Hematopoietic multipotent progenitor cell treated with erythropoietin and hydrocortisone succinate and interleukin-3 and kit ligand, for 15 days (in vitro differentiated cells): ENCODE results near the gene NSF.
"Not testable (repeated sequence)": the region's sequence is repeated elsewhere in the genome, so short reads cannot be mapped to it uniquely, and the experiment has no call there.

ENCODE experiments used
- DNase-seq: peaks from one replicate; pipeline ENCODE4 v3.0.0-alpha.2; 2015; ENCODE audit warnings: low spot score

Gene NSF

GRCh38 chr17:46756861-46757260 is 166.4 kb downstream of the NSF start:
- no peak for DNase-seq

- not testable (repeated sequence) for DNase-seq
Measured at GRCh38 chr17:46757588-46757987, 167.1 kb downstream of the NSF start.

GRCh38 chr17:46758614-46759013 is 168.1 kb downstream of the NSF start:
- no peak for DNase-seq

GRCh38 chr17:46759141-46759540 is 168.7 kb downstream of the NSF start:
- DNase-seq: no peak

GRCh38 chr17:46763416-46763815 is 172.9 kb downstream of the NSF start:
- no peak for DNase-seq

GRCh38 chr17:46764000-46764708 is 173.7 kb downstream of the NSF start:
- no peak for DNase-seq

GRCh38 chr17:46764709-46765401 is 174.4 kb downstream of the NSF start:
- no peak for DNase-seq

GRCh38 chr17:46765453-46765852 is 175.0 kb downstream of the NSF start:
- DNase-seq: no peak

- no peak for DNase-seq
Measured at GRCh38 chr17:46766493-46767491, 176.3 kb downstream of the NSF start.

GRCh38 chr17:46768540-46768870 is 178.0 kb downstream of the NSF start:
- DNase-seq: no peak

GRCh38 chr17:46768896-46769295 is 178.4 kb downstream of the NSF start:
- not testable (repeated sequence) for DNase-seq

GRCh38 chr17:46769531-46770438 is 179.3 kb downstream of the NSF start:
- DNase-seq: no peak

GRCh38 chr17:46770439-46770817 is 180.0 kb downstream of the NSF start:
- no peak for DNase-seq

- no peak for DNase-seq
Measured at GRCh38 chr17:46770818-46771560, 180.5 kb downstream of the NSF start.

- DNase-seq: no peak
Measured at GRCh38 chr17:46771561-46772474, 181.3 kb downstream of the NSF start.

- no peak for DNase-seq
Measured at GRCh38 chr17:46772475-46773220, 182.2 kb downstream of the NSF start.

GRCh38 chr17:46773221-46773605 is 182.7 kb downstream of the NSF start:
- no peak for DNase-seq

GRCh38 chr17:46773676-46774075 is 183.2 kb downstream of the NSF start:
- no peak for DNase-seq

GRCh38 chr17:46774108-46774737 is 183.8 kb downstream of the NSF start:
- no peak for DNase-seq
